ENCODE data around the gene PADI1. TPM values are rescaled to one million over a fixed set of nuclear protein-coding genes. Genes with fewer than 3 reads are reported as not detected.

Gene PADI1
- total and polyA plus RNA-seq, 4 donors: 4.9 TPM; not detected in 3

- Histone ChIP-seq H3K27ac (ENCODE audit: low read depth in 1 of 2, low read length in 2 of 2) (no peak overlapping the region), H3K4me3 (ENCODE audit: low read depth in 1 of 3, low read length in 3 of 3) (no peak overlapping the region), H3K9me3 (ENCODE audit: control insufficient read depth in 4 of 4, low read length in 3 of 4) (no peaks in the 10 kb centered on the region), H3K27me3 (ENCODE audit: control insufficient read depth in 4 of 4, insufficient read depth in 4 of 4, low read length in 3 of 4) (no peaks in the 10 kb centered on the region), H3K9ac (ENCODE audit: low read depth in 1 of 2, low read length in 2 of 2) (no peak overlapping the region), H3K36me3 (ENCODE audit: control insufficient read depth in 4 of 4, insufficient read depth in 3 of 4, low read depth in 1 of 4, low read length in 3 of 4) (no peaks in the 10 kb centered on the region), H3K4me1 (ENCODE audit: control insufficient read depth in 4 of 4, insufficient read depth in 4 of 4, low read length in 3 of 4) (no peaks in the 10 kb centered on the region)
- 94% methylated on average over 7 of the region's 7 CpGs for WGBS
- DNase-seq (ENCODE audit: low spot score): no peak
- TF ChIP-seq MAX (IDR thresholded peaks at IDR 0.05): no peak
- no peak for TF ChIP-seq JUND (IDR thresholded peaks at IDR 0.05)
Observed at GRCh38 chr1:17197696-17198095, 7.2 kb upstream of the PADI1 start.

GRCh38 chr1:17198476-17199258, 6.3 kb upstream of the PADI1 start:
- WGBS: 83% methylated on average over 9 of the region's 9 CpGs
- H3K27ac ChIP-seq (ENCODE audit: low read depth in 1 of 2, low read length in 2 of 2): no peak overlapping the region
- no peaks in the 10 kb centered on the region for H3K4me1 ChIP-seq (ENCODE audit: control insufficient read depth in 4 of 4, insufficient read depth in 4 of 4, low read length in 3 of 4)
- H3K36me3 ChIP-seq (ENCODE audit: control insufficient read depth in 4 of 4, insufficient read depth in 3 of 4, low read depth in 1 of 4, low read length in 3 of 4): no peaks in the 10 kb centered on the region
- no peak for DNase-seq (ENCODE audit: low spot score)
- H3K9me3 ChIP-seq (ENCODE audit: control insufficient read depth in 4 of 4, low read length in 3 of 4): no peaks in the 10 kb centered on the region
- H3K27me3 ChIP-seq (ENCODE audit: control insufficient read depth in 4 of 4, insufficient read depth in 4 of 4, low read length in 3 of 4): no peaks in the 10 kb centered on the region
- no peak overlapping the region for H3K4me3 ChIP-seq (ENCODE audit: low read depth in 1 of 3, low read length in 3 of 3)
- no peak overlapping the region for H3K9ac ChIP-seq (ENCODE audit: low read depth in 1 of 2, low read length in 2 of 2)
- TF ChIP-seq ZBTB33 (IDR thresholded peaks at IDR 0.05): no peak
- no peak for TF ChIP-seq NR2F2 (IDR thresholded peaks at IDR 0.05)
- no peak for TF ChIP-seq FOXA1 (IDR thresholded peaks at IDR 0.05)
- TF ChIP-seq ATF3 (IDR thresholded peaks at IDR 0.05): no peak
- TF ChIP-seq GABPA (IDR thresholded peaks at IDR 0.05 in 1 of 2, conservative IDR thresholded peaks at IDR 0.05 in 1 of 2): no peak
- TF ChIP-seq MAX (IDR thresholded peaks at IDR 0.05): no peak
- no peak for TF ChIP-seq REST (IDR thresholded peaks at IDR 0.05)
- no peak for TF ChIP-seq HNF4A (conservative IDR thresholded peaks at IDR 0.05)
- no peak for TF ChIP-seq HNF4G (IDR thresholded peaks at IDR 0.05)

Data from liver (tissue), 9 donors.